ENCODE results near the gene CAB39L.

CAB39L gene

DNA sequence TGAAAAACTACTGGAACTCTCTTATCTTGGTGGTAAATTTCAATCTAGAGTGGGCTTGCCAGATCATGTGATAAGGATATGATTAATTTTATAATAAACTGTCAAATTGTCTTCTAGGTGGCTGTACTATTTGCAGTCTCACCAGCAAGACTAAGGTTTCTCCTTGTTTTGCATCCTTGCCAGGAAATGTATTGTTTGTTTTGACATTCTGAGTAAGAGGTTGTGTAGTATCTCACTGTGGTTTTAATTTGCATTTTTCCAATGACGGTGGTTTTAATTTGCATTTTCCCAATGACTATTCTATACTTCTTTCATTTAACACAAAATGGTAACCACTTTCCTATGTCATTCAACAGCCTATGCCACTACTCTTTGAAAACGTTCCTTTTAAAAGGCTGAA lies 2.0 kb downstream of the CAB39L start:
- DNase-seq (ENCODE audit: low read depth, low spot score), result no peak

DNA sequence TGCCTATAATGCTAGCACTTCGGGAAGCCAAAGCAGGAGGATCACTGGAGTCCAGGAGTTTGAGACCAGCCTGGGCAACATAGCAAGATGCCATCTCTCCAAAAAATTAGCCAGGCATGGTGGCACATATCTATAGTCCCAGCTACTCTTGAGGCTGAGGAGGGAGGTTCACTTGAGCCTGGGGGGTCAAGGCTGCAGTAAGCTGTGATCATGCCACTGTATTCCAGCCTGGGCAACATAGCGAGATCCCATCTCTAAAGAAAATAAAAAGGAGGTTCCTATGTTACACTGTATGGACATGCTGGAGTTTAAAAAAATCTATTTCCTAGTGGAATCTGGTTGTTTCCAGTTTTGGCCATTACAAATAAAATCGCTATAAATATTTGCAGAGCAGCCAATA lies 2.6 kb downstream of the CAB39L start:
- no peak for DNase-seq (ENCODE audit: low read depth, low spot score)

DNA sequence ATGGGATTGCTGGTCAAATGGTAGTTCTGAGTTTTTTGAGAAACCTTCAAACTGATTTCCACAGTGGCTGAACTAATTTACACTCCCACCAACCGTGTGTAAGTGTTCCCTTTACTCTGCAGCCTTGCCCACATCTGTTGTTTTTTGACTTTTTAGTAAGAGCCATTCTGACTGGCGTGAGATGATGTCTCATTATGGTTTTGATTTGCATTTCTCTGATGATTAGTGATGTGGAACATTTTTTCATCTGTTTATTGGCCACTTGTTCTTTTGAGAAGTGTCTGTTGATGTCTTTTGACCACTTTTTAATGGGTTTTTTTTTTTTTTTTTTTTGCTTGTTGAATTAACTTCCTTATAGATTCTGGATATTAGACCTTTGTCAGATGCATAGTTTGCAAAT lies 4.3 kb downstream of the CAB39L start:
- DNase-seq (ENCODE audit: low read depth, low spot score), result no peak

DNA sequence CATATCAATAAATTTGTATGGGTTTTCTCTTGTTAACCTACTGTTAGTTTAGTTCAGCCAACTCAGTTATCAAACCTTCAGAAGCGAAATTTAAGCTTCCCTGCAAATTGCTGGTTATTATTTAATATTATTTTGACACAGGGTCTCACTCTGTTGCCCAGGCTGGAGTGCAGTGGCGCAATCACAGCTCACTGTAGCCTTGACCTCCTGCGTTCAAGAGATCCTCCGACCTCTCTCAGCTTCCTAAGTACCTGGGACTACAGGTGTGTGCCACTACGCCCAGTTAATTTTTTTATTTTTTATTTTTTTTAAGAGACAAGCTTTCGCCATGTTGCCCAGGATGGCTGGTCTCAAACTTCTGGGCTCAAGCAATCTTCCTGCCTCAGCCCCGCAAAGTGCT lies 6.2 kb downstream of the CAB39L start:
- no peak for DNase-seq (ENCODE audit: low read depth, low spot score)

DNA sequence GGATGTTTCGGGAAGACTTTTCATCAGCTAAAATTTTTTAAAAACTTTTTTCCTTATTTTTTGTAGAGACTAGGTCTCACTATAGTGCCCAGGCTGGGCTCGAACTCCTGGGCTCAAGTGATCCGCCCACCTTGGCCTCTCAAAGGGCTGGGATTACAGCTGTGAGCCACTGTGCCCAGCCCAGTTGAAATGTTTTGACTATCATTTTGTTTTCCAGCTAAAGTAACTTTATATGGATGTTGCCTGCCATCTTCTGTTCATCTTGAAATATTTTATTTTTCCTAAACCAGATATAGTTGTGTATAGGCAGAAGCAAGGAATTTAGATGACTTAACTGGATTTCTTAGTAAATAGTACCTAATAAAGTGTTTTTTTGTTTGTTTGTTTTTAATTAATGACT lies 7.0 kb downstream of the CAB39L start:
- DNase-seq (ENCODE audit: low read depth, low spot score), result no peak

DNA sequence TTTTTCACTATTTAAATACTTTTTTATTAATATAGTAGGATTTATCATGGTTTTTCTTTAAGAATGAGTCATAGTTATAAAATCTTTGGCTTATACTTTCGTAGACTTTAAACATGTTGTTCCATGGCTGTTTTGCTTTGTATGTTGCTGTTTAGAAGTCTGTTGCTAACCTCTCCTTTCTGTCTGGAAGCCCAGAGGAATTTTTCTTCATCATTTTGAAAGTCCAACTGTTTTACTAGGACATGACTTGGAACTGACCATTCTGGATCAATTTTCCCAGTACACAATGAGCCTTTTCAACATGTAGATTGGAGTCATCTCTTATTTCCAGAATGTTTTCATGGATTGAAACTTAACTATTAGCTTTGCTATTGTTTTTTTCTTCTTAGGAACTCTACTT lies 7.9 kb downstream of the CAB39L start:
- no peak for DNase-seq (ENCODE audit: low read depth, low spot score)

DNA sequence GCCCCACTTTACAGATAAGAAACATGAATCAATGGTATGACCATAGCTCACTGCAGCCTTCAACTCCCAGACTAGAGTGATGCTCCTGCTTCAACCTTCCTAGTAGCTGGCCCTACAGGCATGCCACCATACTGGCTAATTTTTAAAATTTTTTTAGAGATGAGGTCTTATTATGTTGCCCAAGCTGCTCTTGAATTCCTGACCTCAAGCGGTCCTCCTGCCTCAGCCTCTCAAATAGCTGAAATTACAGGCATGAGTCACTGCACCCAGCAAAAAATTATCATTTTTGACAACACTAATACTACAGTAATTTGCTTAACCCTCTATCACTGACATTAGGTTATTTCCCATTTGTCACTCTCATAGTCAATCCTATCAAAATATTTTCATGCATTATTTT lies 14.7 kb downstream of the CAB39L start:
- DNase-seq (ENCODE audit: low read depth, low spot score), result no peak

DNA sequence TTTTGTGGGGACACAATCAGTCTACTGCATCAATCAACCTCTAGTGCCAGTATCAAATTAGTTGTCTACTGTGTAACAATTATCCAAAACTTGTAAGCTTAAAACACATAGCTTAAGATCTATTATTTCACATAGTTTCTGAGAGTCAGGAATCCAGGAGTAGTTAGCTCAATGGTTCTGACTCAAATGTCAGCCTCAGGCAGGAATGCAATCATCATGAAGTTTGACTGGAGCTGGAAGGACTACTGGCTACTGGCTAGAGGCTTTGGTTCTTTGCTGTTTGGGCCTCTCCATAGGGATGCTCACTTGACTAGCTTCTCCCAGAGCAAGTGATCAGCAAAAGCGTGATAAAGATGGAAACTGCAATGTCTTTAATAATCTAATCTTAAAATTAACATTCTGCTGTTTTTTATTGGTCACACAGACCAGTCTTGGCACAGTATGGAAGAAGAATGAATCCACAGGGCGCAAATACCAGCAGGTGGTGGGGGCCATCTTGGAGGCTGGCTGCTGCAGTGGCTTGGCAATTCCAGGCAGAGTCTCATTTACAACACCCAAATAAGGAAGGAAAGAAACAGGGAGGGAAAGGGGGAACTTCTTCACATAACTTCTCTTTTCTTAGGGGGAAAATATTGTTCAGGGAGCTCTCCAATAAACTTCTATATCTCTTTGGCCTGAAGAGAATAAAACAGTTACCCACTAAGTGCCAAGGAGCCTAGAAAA lies 15.7 kb downstream of the CAB39L start:
- DNase-seq (ENCODE audit: low read depth, low spot score), result no peak

DNA sequence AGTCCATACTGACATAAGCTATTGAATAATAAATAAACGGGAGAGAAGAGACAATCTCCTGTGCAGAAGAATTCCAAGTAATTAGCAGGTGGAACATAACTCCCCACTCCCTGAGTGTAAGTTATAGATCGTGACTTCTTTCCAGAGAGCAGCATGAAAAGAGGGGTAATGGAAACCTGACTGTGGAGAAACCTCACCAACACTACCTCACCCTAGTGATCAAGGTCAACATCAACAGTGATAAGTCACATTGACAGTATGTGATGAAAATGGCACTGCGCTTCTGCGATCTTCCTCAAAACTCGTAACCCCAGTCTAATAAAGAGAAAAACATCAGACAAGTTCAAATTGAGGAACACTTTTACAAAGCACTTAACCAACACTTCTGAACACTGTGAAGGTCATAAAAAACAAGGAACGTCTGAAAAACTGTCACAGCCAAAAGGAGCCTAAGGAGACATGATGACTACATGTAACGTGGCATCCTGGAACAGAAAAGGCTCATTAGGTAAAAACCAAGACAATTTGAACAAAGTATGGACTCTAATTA lies 19.8 kb downstream of the CAB39L start:
- DNase-seq (ENCODE audit: low read depth, low spot score), result no peak

DNA sequence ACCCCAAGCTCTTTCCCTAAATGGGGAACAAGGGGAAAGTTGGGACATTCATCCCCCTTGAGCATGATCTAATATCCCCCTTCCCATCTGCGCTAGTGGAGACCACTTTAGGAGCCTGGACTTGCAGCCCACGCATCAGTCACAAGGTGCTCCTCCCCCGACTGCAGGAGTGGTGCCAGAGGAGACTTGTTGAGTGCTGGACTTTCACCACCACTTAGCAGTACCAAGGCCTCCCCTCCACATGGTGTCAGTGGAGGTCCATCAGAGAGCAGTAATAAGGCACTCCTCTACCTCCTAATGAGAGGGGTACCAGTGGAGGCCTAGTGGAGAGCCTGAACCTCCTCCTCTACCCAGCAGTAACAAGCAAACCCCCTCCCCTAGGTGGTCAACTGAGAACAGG lies 22.5 kb downstream of the CAB39L start:
- DNase-seq (ENCODE audit: low read depth, low spot score), result no peak

DNA sequence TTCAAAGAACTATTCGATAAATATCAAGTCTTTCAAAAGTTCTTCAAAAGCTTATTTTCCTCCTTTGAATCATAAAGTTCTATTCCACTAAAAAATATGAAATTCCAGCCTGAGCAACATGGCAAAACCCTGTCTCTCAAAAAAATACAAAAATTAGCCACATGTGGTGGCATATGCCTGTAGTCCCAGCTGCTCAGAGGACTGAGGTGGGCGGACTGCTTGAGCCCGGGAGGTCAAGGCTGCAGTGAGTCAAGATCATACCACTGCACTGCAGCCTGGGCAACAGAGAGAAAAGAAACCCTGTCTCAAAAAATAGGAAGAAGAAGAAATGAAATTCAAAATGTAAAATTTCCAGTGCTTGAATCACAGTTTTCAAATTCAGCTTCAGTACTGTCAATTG lies 24.6 kb downstream of the CAB39L start:
- no peak for DNase-seq (ENCODE audit: low read depth, low spot score)

DNA sequence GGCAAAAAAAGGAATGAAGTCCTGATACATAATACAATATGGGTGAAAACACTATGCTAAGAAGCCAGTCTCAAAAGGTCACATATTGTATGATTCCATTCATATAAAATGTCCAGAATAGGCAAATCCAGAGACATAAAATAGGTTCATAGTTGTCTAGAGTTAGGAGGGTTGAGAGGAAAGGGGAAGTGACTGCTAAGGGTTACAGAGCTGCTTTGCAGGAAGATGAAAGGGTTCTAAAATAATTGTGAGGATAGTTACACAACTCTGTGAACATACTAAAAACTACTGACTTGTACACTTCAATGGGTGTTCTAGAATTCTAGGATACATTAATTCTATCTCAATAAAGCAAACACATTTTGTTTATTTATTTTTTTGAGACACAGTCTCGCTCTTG lies 25.7 kb downstream of the CAB39L start:
- DNase-seq (ENCODE audit: low read depth, low spot score), result no peak

DNA sequence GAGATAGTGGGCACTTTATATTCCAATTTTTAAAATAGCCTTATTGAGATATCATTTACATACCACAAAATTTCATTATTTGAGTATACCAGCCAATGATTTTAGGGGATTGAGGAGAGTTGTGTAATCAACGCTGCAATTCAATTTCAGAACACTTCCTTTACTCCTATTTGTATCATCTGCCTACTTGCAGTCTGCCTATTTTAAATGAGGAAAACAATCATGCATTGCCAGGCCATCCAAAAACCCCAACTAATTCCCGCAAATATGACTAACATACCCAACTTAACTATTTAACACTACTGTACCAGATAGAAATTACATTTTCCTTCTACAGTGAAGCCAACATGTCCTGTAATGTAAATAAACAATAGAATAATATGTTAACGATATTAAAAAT lies 26.7 kb downstream of the CAB39L start:
- DNase-seq (ENCODE audit: low read depth, low spot score), result no peak

DNA sequence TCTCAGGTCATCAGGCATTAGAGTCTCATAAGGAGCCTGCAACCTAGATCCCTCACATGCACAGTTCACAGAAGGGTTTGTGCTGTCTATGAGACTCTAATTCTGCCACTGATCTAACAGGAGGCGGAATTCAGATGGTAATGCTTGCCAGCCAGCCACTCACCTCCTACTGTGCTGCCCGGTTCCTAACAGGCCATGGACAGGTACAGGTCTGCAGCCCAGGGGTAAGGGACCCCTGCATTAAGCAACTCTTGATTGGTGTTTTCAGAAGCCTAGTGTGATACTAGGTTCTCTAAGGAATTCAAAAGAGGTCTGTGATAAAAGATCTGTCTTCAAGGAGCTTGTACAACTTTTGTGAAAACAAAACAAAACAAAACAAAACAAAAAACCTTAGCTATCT lies 31.1 kb downstream of the CAB39L start:
- no peak for DNase-seq (ENCODE audit: low read depth, low spot score)

DNA sequence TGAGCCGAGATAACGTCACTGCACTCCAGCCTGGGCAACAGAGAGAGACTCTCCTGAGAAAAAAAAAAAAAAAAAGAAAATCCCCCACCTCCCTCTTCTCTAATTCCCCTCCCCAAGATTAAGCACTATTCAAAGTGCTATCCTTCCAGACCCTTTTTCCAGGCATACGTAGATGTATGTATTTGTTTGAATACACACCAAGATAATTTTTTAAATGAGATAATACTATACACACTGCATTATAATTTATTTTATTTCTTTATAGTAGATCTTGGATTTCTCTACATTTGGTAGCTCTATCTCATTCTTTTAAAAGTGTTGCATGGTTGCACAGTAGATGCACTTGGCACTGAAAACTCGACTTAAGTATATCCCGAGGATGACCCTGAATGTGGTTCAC lies 32.5 kb downstream of the CAB39L start:
- no peak for DNase-seq (ENCODE audit: low read depth, low spot score)

DNA sequence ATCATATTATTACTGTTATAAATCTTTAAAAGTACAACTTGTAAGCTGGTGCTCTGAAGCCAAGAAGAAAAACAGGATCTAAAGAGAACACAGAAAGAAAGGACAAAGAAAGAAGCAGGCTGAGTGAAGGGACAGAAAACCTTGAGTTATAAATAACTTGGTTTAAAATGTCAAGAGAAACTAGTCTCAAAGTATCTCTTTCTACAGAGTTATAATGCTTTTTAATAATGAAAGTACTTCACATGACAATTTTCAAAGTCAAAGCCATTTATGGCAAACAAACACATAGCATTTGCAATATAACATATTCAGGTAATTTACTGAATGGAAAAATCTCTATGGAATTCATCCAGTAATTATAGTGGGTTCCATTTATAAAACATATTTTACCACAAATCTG lies 33.4 kb downstream of the CAB39L start:
- no peak for DNase-seq (ENCODE audit: low read depth, low spot score)

DNA sequence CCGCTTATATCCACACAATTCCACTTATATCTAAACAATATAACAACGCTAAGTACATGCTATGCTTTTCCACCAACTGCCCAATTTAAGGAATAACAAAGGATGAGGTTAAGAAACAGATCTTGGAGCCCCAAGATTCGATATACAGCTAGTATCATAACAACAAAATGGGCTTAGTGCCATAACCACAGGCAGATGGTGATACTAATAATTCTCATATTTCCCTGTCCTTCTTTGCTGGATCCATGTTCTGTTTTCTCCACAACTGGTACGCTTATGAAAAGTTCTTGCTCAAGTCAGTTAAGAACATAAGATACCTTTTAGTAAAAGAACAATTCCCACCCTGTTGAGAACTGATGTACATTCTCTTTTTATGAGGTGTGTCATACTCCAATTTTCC lies 33.9 kb downstream of the CAB39L start:
- DNase-seq (ENCODE audit: low read depth, low spot score), result no peak

DNA sequence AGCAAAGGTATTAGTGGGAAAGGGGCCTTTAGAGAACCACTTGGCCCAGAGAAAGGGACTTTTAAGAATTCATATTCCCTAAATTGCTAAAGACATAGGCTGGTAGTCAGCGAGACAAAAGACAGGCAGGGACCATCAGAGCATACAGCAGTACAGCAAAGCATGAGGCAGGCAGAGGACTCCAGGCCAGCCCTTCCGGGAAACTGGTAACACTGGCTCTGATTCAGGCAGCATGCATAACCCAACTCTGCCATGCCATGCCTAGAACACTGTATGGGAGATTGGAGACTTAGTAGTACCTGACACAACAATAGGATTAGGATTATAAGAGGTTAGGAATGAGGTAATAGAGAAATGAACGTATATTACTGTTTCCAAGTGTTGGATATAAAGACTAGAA lies 34.9 kb downstream of the CAB39L start:
- DNase-seq (ENCODE audit: low read depth, low spot score), result no peak

DNA sequence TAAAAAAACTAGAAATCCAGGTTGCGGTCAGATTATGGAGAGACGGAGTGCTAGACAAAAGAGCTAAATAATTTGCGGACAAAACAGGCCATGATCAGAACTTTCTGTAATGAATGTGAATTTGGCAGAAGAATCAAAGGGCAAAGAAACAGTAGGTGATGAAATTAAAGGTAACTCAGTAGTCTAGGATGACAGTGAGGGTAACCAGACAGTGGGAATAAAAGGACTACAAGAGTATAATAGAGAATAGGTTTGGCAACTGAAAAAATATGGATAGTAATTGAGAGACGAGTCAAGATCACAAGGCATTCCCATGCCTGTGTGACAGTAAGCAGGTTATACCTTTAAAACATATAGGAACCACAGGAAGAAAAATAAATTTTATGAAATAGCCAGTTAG lies 35.9 kb downstream of the CAB39L start:
- DNase-seq (ENCODE audit: low read depth, low spot score), result no peak

DNA sequence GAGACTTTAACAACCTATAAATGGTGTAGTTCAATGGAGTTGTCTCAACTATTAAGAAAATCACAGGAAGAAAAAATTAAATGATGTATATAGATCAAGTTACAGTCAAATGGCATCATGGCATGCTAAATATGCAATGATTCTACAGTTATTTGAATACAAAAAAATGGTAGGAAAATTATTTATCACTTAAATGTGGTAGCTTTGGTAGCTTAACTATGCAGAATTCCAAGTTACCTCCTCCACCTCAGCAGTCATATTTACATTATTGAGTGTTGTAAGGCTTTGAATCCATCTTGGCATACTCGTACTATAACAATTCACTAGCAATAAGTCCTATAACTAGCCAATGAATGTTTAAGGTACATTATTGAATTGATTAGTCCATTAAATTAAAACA lies 36.8 kb downstream of the CAB39L start:
- DNase-seq (ENCODE audit: low read depth, low spot score), result no peak

DNA sequence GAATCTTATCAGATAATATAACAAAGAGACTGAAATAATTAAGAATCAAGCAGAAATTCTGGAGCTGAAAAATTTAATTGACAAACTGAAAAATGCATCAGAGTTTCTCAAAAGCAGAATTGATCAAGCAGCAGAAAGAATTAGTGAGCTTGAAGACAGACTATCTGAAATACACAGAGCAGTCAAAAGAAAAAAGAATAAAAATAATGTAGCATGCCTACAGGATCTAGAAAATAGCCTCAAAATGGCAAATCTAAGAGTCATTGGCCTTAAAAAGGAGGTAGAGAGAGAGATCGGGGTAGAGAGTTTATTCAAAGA lies 39.2 kb downstream of the CAB39L start:
- no peak for DNase-seq (ENCODE audit: low read depth, low spot score)

DNA sequence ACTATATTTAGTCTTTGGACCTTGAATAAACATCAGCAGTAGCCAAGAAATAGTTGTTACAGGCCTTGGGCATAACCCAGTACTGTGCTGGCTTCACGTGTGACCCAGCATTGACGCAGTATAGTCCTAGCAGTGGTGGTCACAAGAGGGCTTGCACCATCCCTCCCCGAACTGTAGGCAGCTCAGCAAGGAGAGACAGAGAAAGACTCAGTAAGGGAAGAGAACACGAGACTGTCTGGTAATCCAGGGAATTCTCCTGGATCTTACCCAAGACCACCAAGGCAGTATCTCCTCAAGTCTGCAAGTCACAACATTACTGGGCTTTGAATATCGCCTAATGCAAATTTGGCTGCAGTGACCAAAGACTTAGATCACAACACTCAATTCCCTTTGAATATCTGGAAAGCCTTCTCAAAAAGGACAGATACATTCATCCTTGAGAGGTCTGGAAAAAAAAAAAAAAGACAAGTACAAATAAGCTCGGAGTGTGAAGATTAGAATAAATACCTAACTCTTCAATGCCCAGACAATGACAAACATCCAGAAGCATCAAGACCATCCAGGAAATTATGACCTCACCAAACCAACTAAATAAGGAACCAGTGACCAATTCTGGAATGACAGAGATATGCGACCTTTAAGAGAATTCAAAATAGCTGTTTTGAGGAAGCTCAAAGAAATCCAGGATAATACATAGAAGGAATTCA lies 39.7 kb downstream of the CAB39L start:
- no peak for DNase-seq (ENCODE audit: low read depth, low spot score)
